Measurements from ENCODE around the gene RIT1.

RIT1 gene

GRCh38 chr1:155947292-155947691, 36.1 kb upstream of the RIT1 start:
- no peak overlapping the region for H3K4me3 ChIP-seq (replicated peaks; ENCODE audit: insufficient read depth, low read length)
- H3K27ac ChIP-seq (replicated peaks) = no peak overlapping the region; the same call in 1 of the 2 replicates
- 0 out of 2 replicates have a peak, but pooled peaks have one; percentile 11 for TF ChIP-seq POLR2AphosphoS5 (IDR thresholded peaks at IDR 0.05; ENCODE audit: low read depth)
- no peak for TF ChIP-seq REST (IDR thresholded peaks at IDR 0.05; ENCODE audit: insufficient replicate concordance, low read depth)
- H3K27me3 ChIP-seq (ENCODE audit: insufficient read depth, poor library complexity, severe bottlenecking) = no peaks in the 10 kb centered on the region
- DNase-seq (ENCODE audit: low read depth in 1 of 2, low spot score in 1 of 2) = no peak

- Histone ChIP-seq H3K4me3 (replicated peaks; ENCODE audit: insufficient read depth, low read length) (no peak overlapping the region), H3K27ac (replicated peaks) (no peak overlapping the region; the same call in 1 of the 2 replicates), H3K27me3 (ENCODE audit: insufficient read depth, poor library complexity, severe bottlenecking) (no peaks in the 10 kb centered on the region)
- TF ChIP-seq POLR2AphosphoS5 (IDR thresholded peaks at IDR 0.05; ENCODE audit: low read depth) (no peak), GABPA (IDR thresholded peaks at IDR 0.05; ENCODE audit: low read depth) (no peak), REST (IDR thresholded peaks at IDR 0.05; ENCODE audit: insufficient replicate concordance, low read depth) (no peak), SPI1 (IDR thresholded peaks at IDR 0.05; ENCODE audit: borderline replicate concordance, low read depth) (no peak), CTCF (IDR thresholded peaks at IDR 0.05; ENCODE audit: insufficient read depth, low read length) (no peak)
- DNase-seq (ENCODE audit: low read depth in 1 of 2, low spot score in 1 of 2) = no peak
Measured at GRCh38 chr1:155946633-155947219, 35.6 kb upstream of the RIT1 start.

GRCh38 chr1:155944444-155944799, 33.3 kb upstream of the RIT1 start:
- TF ChIP-seq SPI1 (IDR thresholded peaks at IDR 0.05; ENCODE audit: borderline replicate concordance, low read depth) (peak; percentile 67; the same call in 1 of the 2 replicates), GABPA (IDR thresholded peaks at IDR 0.05; ENCODE audit: low read depth) (no peak), REST (IDR thresholded peaks at IDR 0.05; ENCODE audit: insufficient replicate concordance, low read depth) (no peak), POLR2AphosphoS5 (IDR thresholded peaks at IDR 0.05; ENCODE audit: low read depth) (no peak; the same call in 1 of the 2 replicates), CTCF (IDR thresholded peaks at IDR 0.05; ENCODE audit: insufficient read depth, low read length) (no peak)
- Histone ChIP-seq H3K4me3 (replicated peaks; ENCODE audit: insufficient read depth, low read length) (no peak overlapping the region), H3K27ac (replicated peaks) (peak overlapping the region; percentile 34), H3K27me3 (ENCODE audit: insufficient read depth, poor library complexity, severe bottlenecking) (no peaks in the 10 kb centered on the region)
- DNase-seq (ENCODE audit: low read depth in 1 of 2, low spot score in 1 of 2) = peak in 1 of 2 experiments; percentile 46
